ENCODE data around the gene NPHP4. TPM values are rescaled to one million over a fixed set of nuclear protein-coding genes. Genes with fewer than 3 reads are reported as not detected.
A peak's percentile ranks its signal among the peaks of the same experiment; 100 is the strongest.

NPHP4 gene
- total and polyA plus RNA-seq, 5 donors from 2014 or later, result 0.29 to 13.2 (median 0.80) TPM

GRCh38 chr1:5909576-5910275, 82.5 kb downstream of the NPHP4 start:
- Mint-ChIP-seq H3K27ac (no peak overlapping the region), H3K9me3 (no peaks in the 10 kb centered on the region), H3K27me3 (no peaks in the 10 kb centered on the region), H3K4me3 (no peak overlapping the region), H3K36me3 (peaks cover 9% of the 10 kb centered on the region), H3K4me1 (peaks cover 0 to 5% (median 2%) of the 10 kb centered on the region in 4 donors)
- no peaks in the 10 kb centered on the region for H3K9me3 ChIP-seq (ENCODE audit: control insufficient read depth in 2 of 2, low read length in 2 of 2)
- no peaks in the 10 kb centered on the region for H3K4me1 ChIP-seq (ENCODE audit: control insufficient read depth, insufficient read depth, low read length, poor library complexity, severe bottlenecking)
- no peaks in the 10 kb centered on the region for H3K36me3 ChIP-seq (ENCODE audit: control insufficient read depth, insufficient read depth, low read length)
- DNase-seq, result no peak
- no peak overlapping the region for H3K27ac ChIP-seq (ENCODE audit: insufficient read depth, low read length, poor library complexity, severe bottlenecking)
- H3K4me3 ChIP-seq (ENCODE audit: low read depth, low read length), result no peak overlapping the region
- H3K27me3 ChIP-seq (ENCODE audit: control insufficient read depth, insufficient read depth, low read length), result no peaks in the 10 kb centered on the region
- no peak for ATAC-seq (ENCODE audit: low read depth in 2 of 2)

- Histone ChIP-seq H3K4me1 (ENCODE audit: control insufficient read depth, insufficient read depth, low read length, poor library complexity, severe bottlenecking) (no peaks in the 10 kb centered on the region), H3K27ac (ENCODE audit: insufficient read depth, low read length, poor library complexity, severe bottlenecking) (no peak overlapping the region), H3K36me3 (ENCODE audit: control insufficient read depth, insufficient read depth, low read length) (peaks cover 2% of the 10 kb centered on the region), H3K9me3 (ENCODE audit: control insufficient read depth in 2 of 2, low read length in 2 of 2) (no peaks in the 10 kb centered on the region), H3K4me3 (ENCODE audit: low read depth, low read length) (no peak overlapping the region), H3K27me3 (ENCODE audit: control insufficient read depth, insufficient read depth, low read length) (no peaks in the 10 kb centered on the region)
- no peak for ATAC-seq (ENCODE audit: low read depth in 2 of 2)
- DNase-seq, result no peak
- no peak overlapping the region for H3K4me3 Mint-ChIP-seq
- H3K9me3 Mint-ChIP-seq, result no peaks in the 10 kb centered on the region
- peaks cover 0 to 5% (median 2%) of the 10 kb centered on the region in 4 donors for H3K4me1 Mint-ChIP-seq
- H3K27me3 Mint-ChIP-seq, result no peaks in the 10 kb centered on the region
- H3K36me3 Mint-ChIP-seq, result peaks cover 17% of the 10 kb centered on the region
- no peak overlapping the region for H3K27ac Mint-ChIP-seq
These were observed 83.5 kb downstream of the NPHP4 start for GRCh38 chr1:5908461-5909375.

- ATAC-seq (ENCODE audit: low read depth in 2 of 2), result no peak
- no peak overlapping the region for H3K4me3 ChIP-seq (ENCODE audit: low read depth, low read length)
- H3K27me3 Mint-ChIP-seq, result no peaks in the 10 kb centered on the region
- H3K9me3 Mint-ChIP-seq, result no peaks in the 10 kb centered on the region
- no peak overlapping the region for H3K27ac Mint-ChIP-seq
- peaks cover 18% of the 10 kb centered on the region for H3K36me3 Mint-ChIP-seq
- DNase-seq, result no peak
- H3K9me3 ChIP-seq (ENCODE audit: control insufficient read depth in 2 of 2, low read length in 2 of 2), result no peaks in the 10 kb centered on the region
- H3K27me3 ChIP-seq (ENCODE audit: control insufficient read depth, insufficient read depth, low read length), result no peaks in the 10 kb centered on the region
- no peaks in the 10 kb centered on the region for H3K4me1 Mint-ChIP-seq
- H3K36me3 ChIP-seq (ENCODE audit: control insufficient read depth, insufficient read depth, low read length), result peaks cover 2% of the 10 kb centered on the region
- no peak overlapping the region for H3K4me3 Mint-ChIP-seq
- no peaks in the 10 kb centered on the region for H3K4me1 ChIP-seq (ENCODE audit: control insufficient read depth, insufficient read depth, low read length, poor library complexity, severe bottlenecking)
- H3K27ac ChIP-seq (ENCODE audit: insufficient read depth, low read length, poor library complexity, severe bottlenecking), result no peak overlapping the region
These were observed 84.3 kb downstream of the NPHP4 start for GRCh38 chr1:5907966-5908365.

GRCh38 chr1:5907386-5907785, 84.8 kb downstream of the NPHP4 start:
- peak overlapping the region in 1 of 3 donors; percentile 31 for H3K27ac Mint-ChIP-seq
- no peaks in the 10 kb centered on the region for H3K27me3 ChIP-seq (ENCODE audit: control insufficient read depth, insufficient read depth, low read length)
- no peak overlapping the region for H3K27ac ChIP-seq (ENCODE audit: insufficient read depth, low read length, poor library complexity, severe bottlenecking)
- H3K4me1 Mint-ChIP-seq, result peaks cover 0 to 3% (median 0%) of the 10 kb centered on the region in 4 donors
- peaks cover 18% of the 10 kb centered on the region for H3K36me3 Mint-ChIP-seq
- H3K4me3 Mint-ChIP-seq, result no peak overlapping the region
- H3K4me1 ChIP-seq (ENCODE audit: control insufficient read depth, insufficient read depth, low read length, poor library complexity, severe bottlenecking), result no peaks in the 10 kb centered on the region
- no peaks in the 10 kb centered on the region for H3K9me3 Mint-ChIP-seq
- H3K27me3 Mint-ChIP-seq, result no peaks in the 10 kb centered on the region
- no peaks in the 10 kb centered on the region for H3K9me3 ChIP-seq (ENCODE audit: control insufficient read depth in 2 of 2, low read length in 2 of 2)
- ATAC-seq (ENCODE audit: low read depth in 2 of 2) (no peak), DNase-seq (no peak)
- no peak overlapping the region for H3K4me3 ChIP-seq (ENCODE audit: low read depth, low read length)
- H3K36me3 ChIP-seq (ENCODE audit: control insufficient read depth, insufficient read depth, low read length), result peaks cover 2% of the 10 kb centered on the region

- Histone ChIP-seq H3K9me3 (ENCODE audit: control insufficient read depth in 2 of 2, low read length in 2 of 2) (no peaks in the 10 kb centered on the region), H3K27ac (ENCODE audit: insufficient read depth, low read length, poor library complexity, severe bottlenecking) (no peak overlapping the region), H3K27me3 (ENCODE audit: control insufficient read depth, insufficient read depth, low read length) (no peaks in the 10 kb centered on the region), H3K4me3 (ENCODE audit: low read depth, low read length) (no peak overlapping the region), H3K36me3 (ENCODE audit: control insufficient read depth, insufficient read depth, low read length) (peaks cover 2% of the 10 kb centered on the region), H3K4me1 (ENCODE audit: control insufficient read depth, insufficient read depth, low read length, poor library complexity, severe bottlenecking) (no peaks in the 10 kb centered on the region)
- H3K4me3 Mint-ChIP-seq, result no peak overlapping the region
- H3K36me3 Mint-ChIP-seq, result peaks cover 18% of the 10 kb centered on the region
- no peaks in the 10 kb centered on the region for H3K9me3 Mint-ChIP-seq
- H3K27ac Mint-ChIP-seq, result no peak overlapping the region
- ATAC-seq (ENCODE audit: low read depth in 2 of 2) (no peak), DNase-seq (no peak)
- peaks cover 0 to 4% (median 0%) of the 10 kb centered on the region in 4 donors for H3K4me1 Mint-ChIP-seq
- H3K27me3 Mint-ChIP-seq, result no peaks in the 10 kb centered on the region
These were observed 85.3 kb downstream of the NPHP4 start for GRCh38 chr1:5906966-5907365.

- peaks cover 22% of the 10 kb centered on the region for H3K36me3 Mint-ChIP-seq
- no peak overlapping the region for H3K4me3 Mint-ChIP-seq
- H3K36me3 ChIP-seq (ENCODE audit: control insufficient read depth, insufficient read depth, low read length), result peaks cover 2% of the 10 kb centered on the region
- ATAC-seq (ENCODE audit: low read depth in 2 of 2) (no peak), DNase-seq (no peak)
- H3K27me3 Mint-ChIP-seq, result no peaks in the 10 kb centered on the region
- no peak overlapping the region for H3K27ac ChIP-seq (ENCODE audit: insufficient read depth, low read length, poor library complexity, severe bottlenecking)
- no peaks in the 10 kb centered on the region for H3K9me3 Mint-ChIP-seq
- H3K9me3 ChIP-seq (ENCODE audit: control insufficient read depth in 2 of 2, low read length in 2 of 2), result no peaks in the 10 kb centered on the region
- H3K27me3 ChIP-seq (ENCODE audit: control insufficient read depth, insufficient read depth, low read length), result no peaks in the 10 kb centered on the region
- H3K4me1 ChIP-seq (ENCODE audit: control insufficient read depth, insufficient read depth, low read length, poor library complexity, severe bottlenecking), result no peaks in the 10 kb centered on the region
- no peak overlapping the region for H3K27ac Mint-ChIP-seq
- peaks cover 0 to 4% (median 0%) of the 10 kb centered on the region in 4 donors for H3K4me1 Mint-ChIP-seq
- H3K4me3 ChIP-seq (ENCODE audit: low read depth, low read length), result no peak overlapping the region
These were observed 86.1 kb downstream of the NPHP4 start for GRCh38 chr1:5906116-5906515.

GRCh38 chr1:5905436-5905835, 86.8 kb downstream of the NPHP4 start:
- no peaks in the 10 kb centered on the region for H3K27me3 Mint-ChIP-seq
- H3K4me3 ChIP-seq (ENCODE audit: low read depth, low read length), result no peak overlapping the region
- ATAC-seq (ENCODE audit: low read depth in 2 of 2) (no peak), DNase-seq (no peak)
- H3K27me3 ChIP-seq (ENCODE audit: control insufficient read depth, insufficient read depth, low read length), result no peaks in the 10 kb centered on the region
- H3K36me3 ChIP-seq (ENCODE audit: control insufficient read depth, insufficient read depth, low read length), result peaks cover 2% of the 10 kb centered on the region
- no peak overlapping the region for H3K4me3 Mint-ChIP-seq
- peaks cover 0 to 4% (median 0%) of the 10 kb centered on the region in 4 donors for H3K4me1 Mint-ChIP-seq
- H3K9me3 Mint-ChIP-seq, result no peaks in the 10 kb centered on the region
- H3K4me1 ChIP-seq (ENCODE audit: control insufficient read depth, insufficient read depth, low read length, poor library complexity, severe bottlenecking), result no peaks in the 10 kb centered on the region
- H3K27ac Mint-ChIP-seq, result no peak overlapping the region
- H3K36me3 Mint-ChIP-seq, result peaks cover 20% of the 10 kb centered on the region
- no peaks in the 10 kb centered on the region for H3K9me3 ChIP-seq (ENCODE audit: control insufficient read depth in 2 of 2, low read length in 2 of 2)
- no peak overlapping the region for H3K27ac ChIP-seq (ENCODE audit: insufficient read depth, low read length, poor library complexity, severe bottlenecking)
